PC-9 (cell line): ENCODE data around the gene DNAAF6.

Experiments
- EZH2 ChIP-seq: fragments of 200-600 bp; sonication (generic); IDR thresholded peaks from 2 replicates; pipeline ENCODE4 v1.8.0; 2017; ENCODE audit warnings: antibody characterized with exemption, low read depth
- TF ChIP-seq, protein P1 (sequence below): fragments of 200-600 bp; sonication (generic); conservative IDR thresholded peaks from 2 replicates; pipeline ENCODE4 v1.6.1; 2017; ENCODE audit warnings: mixed run types, antibody characterized with exemption, mild to moderate bottlenecking, moderate library complexity

DNA sequence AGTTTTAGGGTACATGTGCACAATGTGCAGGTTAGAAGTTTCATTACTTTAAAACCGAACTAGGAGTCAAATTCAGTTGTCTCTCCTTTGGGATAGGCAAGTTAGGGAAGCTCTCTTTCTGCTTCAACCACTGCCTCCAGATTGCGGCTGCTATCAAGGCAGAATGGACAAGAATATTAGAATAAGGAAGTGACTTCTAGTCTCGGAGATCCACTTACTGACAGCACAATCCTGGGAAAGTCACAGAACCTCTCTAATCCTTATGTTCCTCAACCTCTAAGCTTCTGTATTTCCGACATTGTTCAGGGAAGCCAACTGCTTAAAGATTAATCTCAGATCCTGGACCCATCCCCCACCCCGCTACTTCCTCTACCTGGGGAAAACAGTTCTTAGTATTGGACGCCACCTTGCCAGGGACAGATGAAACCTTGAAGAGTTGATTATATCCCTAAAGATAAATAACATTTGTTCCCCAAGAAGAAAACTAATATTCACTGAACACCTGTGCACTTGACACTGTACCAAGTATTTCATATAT, 2.3 kb upstream of the DNAAF6 start:
- TF ChIP-seq, protein P1, sequence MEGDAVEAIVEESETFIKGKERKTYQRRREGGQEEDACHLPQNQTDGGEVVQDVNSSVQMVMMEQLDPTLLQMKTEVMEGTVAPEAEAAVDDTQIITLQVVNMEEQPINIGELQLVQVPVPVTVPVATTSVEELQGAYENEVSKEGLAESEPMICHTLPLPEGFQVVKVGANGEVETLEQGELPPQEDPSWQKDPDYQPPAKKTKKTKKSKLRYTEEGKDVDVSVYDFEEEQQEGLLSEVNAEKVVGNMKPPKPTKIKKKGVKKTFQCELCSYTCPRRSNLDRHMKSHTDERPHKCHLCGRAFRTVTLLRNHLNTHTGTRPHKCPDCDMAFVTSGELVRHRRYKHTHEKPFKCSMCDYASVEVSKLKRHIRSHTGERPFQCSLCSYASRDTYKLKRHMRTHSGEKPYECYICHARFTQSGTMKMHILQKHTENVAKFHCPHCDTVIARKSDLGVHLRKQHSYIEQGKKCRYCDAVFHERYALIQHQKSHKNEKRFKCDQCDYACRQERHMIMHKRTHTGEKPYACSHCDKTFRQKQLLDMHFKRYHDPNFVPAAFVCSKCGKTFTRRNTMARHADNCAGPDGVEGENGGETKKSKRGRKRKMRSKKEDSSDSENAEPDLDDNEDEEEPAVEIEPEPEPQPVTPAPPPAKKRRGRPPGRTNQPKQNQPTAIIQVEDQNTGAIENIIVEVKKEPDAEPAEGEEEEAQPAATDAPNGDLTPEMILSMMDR: no peak
- TF ChIP-seq EZH2: no peak
